Kidney (tissue), 14 donors: ENCODE measurements around the gene WLS. TPM values are rescaled to one million over a fixed set of nuclear protein-coding genes. Genes with fewer than 3 reads are reported as not detected.

Experiments
- DNase-seq, 5 donors: peaks; one replicate each; pipeline ENCODE4 v3.0.0-alpha.2; 2013 to 2020
- FAIRE-seq: peaks from 2 replicates; lab custom pipeline; 2012; peaks lifted over from hg19 to GRCh38; lab: Jason Lieb, UNC
- H3K27ac ChIP-seq, 2 donors: one replicate each; pipeline ENCODE4 v1.7.0; 2013; ENCODE audit warnings: low read depth in 2 of 2, low read length in 2 of 2, inconsistent platforms in 1 of 2
- H3K27me3 ChIP-seq: one replicate; pipeline ENCODE4 v1.7.1; 2013; ENCODE audit warnings: low read length, inconsistent platforms; ENCODE audit not compliant: control insufficient read depth, insufficient read depth
- H3K36me3 ChIP-seq, 3 donors: one replicate each; pipeline versions ENCODE4 v1.7.0 to v1.7.1; 2013; ENCODE audit warnings: low read length in 3 of 3, control low read depth in 1 of 3, inconsistent platforms in 1 of 3; ENCODE audit not compliant: insufficient read depth in 3 of 3, control insufficient read depth in 2 of 3
- H3K4me1 ChIP-seq, 3 donors: one replicate each; pipeline versions ENCODE4 v1.7.0 to v1.7.1; 2013; ENCODE audit warnings: low read length in 3 of 3, inconsistent platforms in 1 of 3, low read depth in 1 of 3; ENCODE audit not compliant: control insufficient read depth in 2 of 3, insufficient read depth in 2 of 3
- H3K4me3 ChIP-seq, 3 donors: one replicate each; pipeline versions ENCODE4 v1.7.0 to v1.8.1; 2013; ENCODE audit warnings: low read length in 3 of 3, control low read depth in 1 of 3, inconsistent platforms in 1 of 3
- H3K9ac ChIP-seq, 3 donors: one replicate each; pipeline versions ENCODE4 v1.7.0 to v1.7.1; 2013; ENCODE audit warnings: low read length in 3 of 3, control low read depth in 1 of 3, inconsistent platforms in 1 of 3
- H3K9me3 ChIP-seq, 3 donors: one replicate each; pipeline versions ENCODE4 v1.7.0 to v1.7.1; 2013; ENCODE audit warnings: low read length in 3 of 3, control low read depth in 1 of 3, inconsistent platforms in 1 of 3; ENCODE audit not compliant: control insufficient read depth in 2 of 3, insufficient read depth in 1 of 3
- CTCF ChIP-seq: IDR thresholded peaks from 3 replicates; pipeline ENCODE4 v1.5.1; 2012; ENCODE audit warnings: mild to moderate bottlenecking, moderate library complexity, borderline replicate concordance; ENCODE audit not compliant: insufficient read depth; ENCODE audit errors: extremely low read depth
- intact Hi-C: fragments of 100-400 bp; cut with DNase I; formaldehyde crosslinking; loops from one replicate; pipeline ENCODE4 v1.11.1; 2022
- polyA plus RNA-seq: library from polyadenylated mRNA; stranded (reverse); fragments of 350-450 nt; fragmentation: Illumina TruSeq; extraction: RNeasy Lipid Tissue Mini Kit (QIAGEN cat#74804); gene quantifications from one replicate; pipeline ENCODE4 v1.2.3, GENCODE V29; 2014; ENCODE audit warnings: low read depth, low replicate concordance; ENCODE audit not compliant: insufficient read depth
- total RNA-seq: library from RNA; stranded (reverse); fragmentation: NEBNext Ultra II Directional; extraction: Animal tissue kit (Norgen Biotek cat#: 25700); gene quantifications from one replicate; pipeline ENCODE4 v1.2.1, GENCODE V29; 2021
- donor health status: control.
- donor health status: control.
- donor health status: control.
- donor health status: control.
- donor health status: control.
- donor health status: DM: yes; HTN: yes; CAD: no.
- donor health status: Normal renal cell carcinoma (clear cell type).

Gene WLS
- total and polyA plus RNA-seq, 2 donors from 2014 or later = 92.3 to 147 TPM

DNA sequence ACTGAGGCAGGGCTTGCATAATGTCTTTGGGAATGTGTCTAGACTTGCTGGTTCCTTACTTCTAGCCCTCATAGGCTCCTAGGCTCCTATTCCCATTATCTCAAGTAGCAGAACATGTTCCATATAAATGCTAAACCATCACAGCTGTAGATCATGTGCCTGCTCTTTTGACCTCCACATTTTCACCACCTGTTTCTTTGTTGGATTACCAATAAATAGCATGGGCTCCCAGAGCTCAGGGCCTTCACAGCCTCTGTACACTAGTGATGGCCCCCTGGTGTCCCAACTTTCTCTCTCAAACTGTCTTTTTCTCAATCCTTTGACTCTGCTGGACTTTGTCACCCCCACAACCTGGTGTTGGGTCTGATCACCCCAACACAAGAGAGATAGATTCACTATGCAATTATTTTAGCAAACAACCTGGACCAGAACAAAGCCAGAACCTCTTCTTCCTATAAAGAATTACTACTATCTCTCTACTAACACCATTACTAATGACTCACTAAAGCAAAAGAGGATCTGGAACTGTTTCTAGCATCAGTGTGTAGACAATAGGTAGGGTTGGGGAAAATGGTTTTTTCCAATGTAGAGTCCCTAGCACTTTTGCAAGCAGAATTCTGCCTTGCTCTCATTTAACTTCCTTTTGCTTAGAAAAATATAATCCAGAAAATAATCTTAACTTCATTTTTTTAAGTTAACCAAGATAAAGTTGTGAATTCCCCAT, 51.7 kb downstream of the WLS start:
- Histone ChIP-seq H3K9ac (no peak overlapping the region), H3K27ac (no peak overlapping the region), H3K4me3 (no peak overlapping the region), H3K9me3 (no peaks in the 10 kb centered on the region), H3K4me1 (peaks cover 0 to 32% (median 6%) of the 10 kb centered on the region in 3 donors), H3K27me3 (no peaks in the 10 kb centered on the region), H3K36me3 (peaks cover 0 to 3% (median 0%) of the 10 kb centered on the region in 3 donors)
- FAIRE-seq (no peak), DNase-seq (no peak)
- TF ChIP-seq CTCF = no peak
- intact Hi-C loops = no loop called here

DNA sequence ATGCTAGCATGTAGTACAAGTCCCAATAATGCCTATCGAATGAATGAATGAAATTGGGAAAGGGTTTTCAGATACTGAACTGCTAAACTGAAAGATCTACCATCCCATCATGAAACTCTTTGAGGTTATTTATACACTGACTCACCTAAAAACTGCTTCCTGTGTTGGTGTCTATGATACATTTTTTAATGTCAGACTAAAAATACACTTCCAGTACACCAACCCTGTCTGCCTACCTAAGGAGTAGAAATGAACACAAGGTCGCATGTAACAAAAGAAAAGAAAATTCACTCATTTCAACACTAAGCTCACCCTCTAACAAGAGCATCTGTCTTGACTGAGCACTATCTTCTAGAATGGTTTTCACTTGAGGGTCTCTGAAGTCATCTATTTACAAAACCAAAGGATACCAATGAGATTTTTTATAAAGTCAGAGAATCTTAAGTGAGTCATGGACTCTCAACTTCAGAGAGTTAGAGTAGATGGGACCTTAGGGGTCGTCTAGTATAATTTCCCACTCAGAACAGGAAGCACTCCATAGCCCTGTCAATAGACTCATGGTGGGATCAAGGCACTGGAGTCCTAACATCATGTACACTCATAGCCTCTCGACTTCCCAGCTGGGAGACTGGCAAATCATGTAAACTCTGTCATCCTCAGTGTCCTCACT, 53.4 kb downstream of the WLS start:
- H3K36me3 ChIP-seq = no peaks in the 10 kb centered on the region
- DNase-seq (no peak), FAIRE-seq (no peak)
- no peak for TF ChIP-seq CTCF
- peak overlapping the region in 1 of 3 donors; percentile 9 for H3K9ac ChIP-seq
- intact Hi-C loops = no loop called here
- no peak overlapping the region for H3K4me3 ChIP-seq
- H3K27ac ChIP-seq = no peak overlapping the region
- peaks cover 3 to 47% (median 14%) of the 10 kb centered on the region in 3 donors for H3K4me1 ChIP-seq
- H3K9me3 ChIP-seq = no peaks in the 10 kb centered on the region
- H3K27me3 ChIP-seq = no peaks in the 10 kb centered on the region

- TF ChIP-seq CTCF = no peak
- Histone ChIP-seq H3K36me3 (no peaks in the 10 kb centered on the region), H3K9me3 (no peaks in the 10 kb centered on the region), H3K27me3 (no peaks in the 10 kb centered on the region), H3K27ac (peak overlapping the region; percentile 0 to 66), H3K4me1 (peaks cover 3 to 52% (median 19%) of the 10 kb centered on the region in 3 donors), H3K9ac (no peak overlapping the region), H3K4me3 (peak overlapping the region in 1 of 3 donors; percentile 4)
- FAIRE-seq (no peak), DNase-seq (peak in 2 of 5 donors; percentile 39 to 63)
- intact Hi-C loops = no loop called here
Measured at GRCh38 chr1:68175621-68176398, 56.5 kb downstream of the WLS start.
